Dedifferentiated amniotic fluid mesenchymal stem cell (primary cell): ENCODE measurements around the gene TRMT44.

Experiments used
- DNase-seq: peaks from one replicate; pipeline ENCODE4 v3.0.0-alpha.2; 2016; ENCODE audit errors: extremely low spot score

TRMT44 gene

DNA sequence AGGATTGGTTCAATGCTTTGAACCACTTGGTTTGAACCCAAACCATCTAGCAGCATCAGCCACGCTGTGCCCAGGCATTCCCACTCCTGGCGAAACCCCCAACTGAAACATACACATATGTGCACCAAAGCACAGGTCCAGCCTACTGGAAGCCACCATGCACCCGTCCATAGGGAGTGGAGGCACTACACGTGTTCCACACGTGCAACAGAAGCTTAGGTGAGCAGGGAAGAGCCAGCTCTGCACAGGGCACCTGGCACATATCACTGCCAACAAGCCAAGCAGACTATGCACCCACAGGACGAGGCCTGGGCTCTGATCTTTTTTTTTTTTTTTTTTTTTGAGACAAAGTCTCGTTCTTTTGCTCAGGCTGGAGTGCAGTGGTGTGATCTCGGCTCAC, 73.4 kb downstream of the TRMT44 start:
- no peak for DNase-seq

GRCh38 chr4:8514391-8514790, 73.8 kb downstream of the TRMT44 start:
- no peak for DNase-seq

DNA sequence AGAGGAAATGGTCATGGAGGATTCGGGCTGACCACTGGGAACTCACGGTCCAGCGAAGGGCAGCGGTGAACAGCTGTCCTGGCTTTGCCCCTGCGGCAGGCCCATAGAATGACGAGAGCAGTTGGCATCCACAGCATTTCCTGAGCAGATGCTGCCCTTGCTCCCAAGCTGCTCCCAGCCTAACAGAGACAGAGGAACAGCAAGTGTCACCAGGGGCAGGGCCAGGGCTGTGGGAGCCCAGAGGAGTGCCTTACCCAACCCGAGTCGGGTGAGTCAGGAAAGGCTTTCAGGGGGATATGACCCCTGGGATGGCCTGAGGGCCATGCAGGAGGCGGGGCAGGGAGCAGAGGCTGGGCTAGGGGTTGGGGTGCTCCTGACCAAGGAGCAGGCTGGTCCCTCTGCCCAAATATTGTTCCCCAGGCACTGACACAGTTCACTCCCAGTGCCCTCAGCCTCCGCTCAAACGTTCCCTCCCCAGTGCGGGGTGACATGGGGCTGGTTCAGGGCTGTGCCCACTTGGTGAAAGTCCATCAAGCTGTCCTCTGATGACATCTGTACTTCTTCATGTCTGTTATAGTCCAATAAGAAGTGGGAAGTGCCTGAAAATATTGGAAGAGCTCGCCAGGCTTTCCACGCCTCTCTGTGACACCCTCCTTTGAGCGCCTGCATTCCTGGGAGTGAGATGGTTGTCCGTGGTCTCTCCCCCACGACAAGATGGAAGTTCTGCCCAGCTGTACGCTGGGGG, 74.9 kb downstream of the TRMT44 start:
- DNase-seq: peak; percentile 50

GRCh38 chr4:8516061-8516573, 75.5 kb downstream of the TRMT44 start:
- no peak for DNase-seq

DNA sequence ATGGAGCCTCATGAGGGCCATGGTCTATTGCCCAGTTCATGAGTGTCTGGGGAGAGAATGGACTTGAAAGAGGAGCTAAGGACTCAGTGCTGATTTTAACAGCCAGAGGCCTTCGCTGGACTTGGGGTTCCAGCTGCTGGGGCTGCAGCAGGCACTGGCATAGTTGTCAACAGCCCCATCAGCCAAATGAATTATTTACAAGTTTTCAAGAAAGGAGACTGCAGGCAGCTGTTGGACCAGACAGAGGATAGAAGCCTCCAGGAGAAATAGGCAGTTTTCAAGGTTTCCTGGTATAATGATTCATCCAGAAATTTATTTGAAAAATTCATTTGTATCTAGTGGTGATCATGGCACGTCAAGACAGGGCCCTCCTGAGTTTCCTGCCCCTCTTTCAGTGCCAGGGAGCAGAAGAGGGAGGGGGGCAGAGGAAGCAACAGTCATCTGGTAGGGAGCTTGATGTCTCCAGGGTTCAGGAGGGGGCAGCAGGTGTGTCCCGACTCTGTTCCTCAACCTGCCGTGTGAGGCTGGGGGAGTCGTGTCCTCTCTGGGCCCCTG, 76.5 kb downstream of the TRMT44 start:
- DNase-seq: no peak

GRCh38 chr4:8517946-8518345, 77.4 kb downstream of the TRMT44 start:
- DNase-seq: no peak

- no peak for DNase-seq
Observed at GRCh38 chr4:8522160-8523120, 81.9 kb downstream of the TRMT44 start.

DNA sequence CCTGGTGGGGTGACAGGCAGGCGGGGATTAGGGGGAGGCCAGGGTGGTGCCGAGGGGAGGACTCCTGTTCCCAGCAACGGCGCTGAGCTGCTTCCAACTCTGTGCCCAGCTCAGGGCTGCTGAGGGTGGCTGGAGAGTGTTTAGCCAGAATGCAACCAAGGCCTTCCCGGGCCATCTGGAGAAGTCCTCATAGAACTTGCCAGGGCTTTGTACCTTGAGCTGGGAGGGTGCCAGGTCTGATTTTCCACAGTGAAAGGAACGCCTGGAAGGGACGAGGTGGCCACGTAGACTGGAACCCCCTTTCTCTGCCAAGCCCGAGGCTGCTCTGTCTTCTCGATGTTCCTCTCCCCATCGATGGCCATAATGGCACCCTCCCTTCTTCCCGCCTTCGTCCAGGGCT, 82.6 kb downstream of the TRMT44 start:
- no peak for DNase-seq

- DNase-seq: no peak
Observed at GRCh38 chr4:8523766-8524165, 83.2 kb downstream of the TRMT44 start.

GRCh38 chr4:8524595-8525382, 84.2 kb downstream of the TRMT44 start:
- no peak for DNase-seq

GRCh38 chr4:8525383-8526120, 85.0 kb downstream of the TRMT44 start:
- DNase-seq: peak; percentile 29
